G401.6 (cell line): ENCODE data around the gene UTP18.

Experiments used
- FAIRE-seq: peaks from 2 replicates; lab custom pipeline; 2012; peaks lifted over from hg19 to GRCh38; lab: Jason Lieb, UNC

Gene UTP18

GRCh38 chr17:51335883-51336822 lies 75.8 kb downstream of the UTP18 start:
- no peak for FAIRE-seq

- no peak for FAIRE-seq
Measured at GRCh38 chr17:51341457-51341856, 81.1 kb downstream of the UTP18 start.

GRCh38 chr17:51342257-51342656 lies 81.9 kb downstream of the UTP18 start:
- FAIRE-seq = no peak

- no peak for FAIRE-seq
Measured at GRCh38 chr17:51344532-51344931, 84.2 kb downstream of the UTP18 start.

GRCh38 chr17:51346218-51346982 lies 86.1 kb downstream of the UTP18 start:
- FAIRE-seq = no peak
